ENCODE measurements around the gene UBR4.

DNA sequence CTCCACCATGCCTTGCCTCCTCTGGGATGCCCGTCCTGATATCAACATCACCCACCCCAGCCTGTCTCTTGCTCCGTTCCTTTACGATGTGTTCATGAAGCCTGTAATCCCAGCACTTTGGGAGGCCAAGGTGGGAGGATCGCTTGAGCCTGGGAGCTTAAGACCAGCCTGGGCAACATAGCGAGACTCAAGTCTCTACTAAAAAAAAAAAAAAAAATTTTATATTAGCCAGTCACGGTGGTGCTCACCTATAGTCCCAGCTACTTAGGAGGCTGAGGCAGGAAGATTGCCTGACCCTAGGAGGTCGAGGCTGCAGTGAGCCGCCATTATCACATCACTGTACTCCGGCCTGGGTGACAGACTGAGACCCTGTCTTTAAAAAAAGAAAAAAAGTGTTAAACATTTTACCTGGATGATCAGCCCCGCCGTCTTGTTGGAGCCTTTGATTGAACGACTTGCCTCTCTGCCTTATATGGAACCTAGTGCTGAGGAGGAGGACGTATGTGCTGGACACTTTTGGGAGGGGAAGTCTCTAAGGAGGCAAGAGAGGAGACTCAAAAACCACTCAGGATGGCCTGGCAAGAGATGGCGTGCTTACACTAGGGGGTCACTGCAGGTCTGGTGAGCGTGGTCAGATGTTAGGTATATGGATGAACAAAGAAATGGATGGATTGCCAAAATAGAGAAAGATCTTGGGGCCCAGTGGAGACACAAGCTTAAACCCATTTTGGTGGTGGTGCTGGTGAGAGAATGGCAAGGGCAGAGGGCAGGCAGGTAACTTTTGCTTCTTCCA is 173.1 kb downstream of the UBR4 start:
- TF ChIP-seq EZH2 (IDR thresholded peaks at IDR 0.05): no peak
- no peak for TF ChIP-seq POLR2AphosphoS5 (IDR thresholded peaks at IDR 0.05; ENCODE audit: borderline replicate concordance, low read depth, low read length)
- TF ChIP-seq FOXP2 (optimal IDR thresholded peaks at IDR 0.05; ENCODE audit: control extremely low read depth, extremely low read length, insufficient read depth): no peak

Data from SK-N-MC (cell line).